ENCODE measurements around the gene RSF1.

GRCh38 chr11:77784572-77784971 is 36.0 kb downstream of the RSF1 start:
- TF ChIP-seq POLR2A (IDR thresholded peaks at IDR 0.05) (no peak), CTCF (IDR thresholded peaks at IDR 0.05) (no peak)

Measured in uterus (tissue), 2 donors.